Activated CD4-positive, alpha-beta T cell treated with anti-CD3 and anti-CD28 coated beads for 24 hours (primary cell): ENCODE results near the gene SETBP1.

Experiments used
- DNase-seq, 2 donors: peaks; one replicate each; pipeline ENCODE4 v3.0.0-alpha.2; 2020; ENCODE audit warnings: low read depth in 2 of 2

Gene SETBP1

DNA sequence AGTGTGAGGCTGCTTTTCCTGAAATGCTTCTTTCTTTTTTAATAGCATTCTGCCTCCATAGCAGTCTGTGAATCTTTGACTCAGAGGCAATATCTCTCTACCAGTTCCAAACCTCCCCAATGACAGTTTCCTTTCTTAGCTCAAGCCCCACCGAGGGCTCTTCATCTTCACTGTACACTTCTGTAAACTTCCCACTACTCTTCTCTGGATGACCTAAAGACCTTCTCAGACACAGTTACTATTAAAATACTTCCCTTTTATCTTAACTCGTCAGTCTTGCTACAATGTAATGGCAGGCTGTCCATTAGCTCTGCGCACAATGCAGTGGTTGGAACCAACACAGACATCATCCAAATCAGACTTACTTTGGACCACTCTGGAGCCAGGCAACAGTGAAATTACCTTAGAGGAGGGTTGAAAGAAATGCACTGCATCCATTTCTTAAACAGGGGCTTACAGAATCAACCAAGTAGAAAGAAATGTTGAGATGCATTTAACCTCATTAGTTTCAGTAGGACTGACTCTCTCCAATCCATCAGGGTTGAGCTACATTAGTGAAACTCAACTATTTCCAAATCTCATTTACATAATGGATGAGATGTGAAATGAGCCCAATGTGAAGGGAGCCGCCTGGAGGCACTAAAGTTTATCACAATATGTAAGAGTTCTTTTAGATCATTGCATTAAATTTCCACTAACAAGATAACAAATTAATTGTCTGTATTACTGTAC, 343.8 kb downstream of the SETBP1 start:
- no peak for DNase-seq

DNA sequence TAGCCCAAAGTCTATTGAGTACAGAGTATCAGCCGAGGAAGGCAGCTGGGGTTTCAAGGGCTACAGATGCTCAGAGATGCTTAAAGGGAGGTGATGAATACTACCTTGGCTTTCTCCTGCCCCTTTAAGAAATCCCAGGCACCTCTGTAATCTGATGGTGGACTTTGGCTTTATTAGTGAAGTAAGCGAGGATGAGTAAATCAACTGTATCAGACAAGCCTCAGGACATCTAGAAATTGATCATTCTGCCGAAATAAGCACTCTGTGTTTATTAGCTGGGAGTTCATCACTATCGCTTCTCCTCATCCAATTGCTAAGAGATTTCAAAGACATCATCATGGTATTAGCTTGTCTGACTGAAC, 344.4 kb downstream of the SETBP1 start:
- DNase-seq = no peak

DNA sequence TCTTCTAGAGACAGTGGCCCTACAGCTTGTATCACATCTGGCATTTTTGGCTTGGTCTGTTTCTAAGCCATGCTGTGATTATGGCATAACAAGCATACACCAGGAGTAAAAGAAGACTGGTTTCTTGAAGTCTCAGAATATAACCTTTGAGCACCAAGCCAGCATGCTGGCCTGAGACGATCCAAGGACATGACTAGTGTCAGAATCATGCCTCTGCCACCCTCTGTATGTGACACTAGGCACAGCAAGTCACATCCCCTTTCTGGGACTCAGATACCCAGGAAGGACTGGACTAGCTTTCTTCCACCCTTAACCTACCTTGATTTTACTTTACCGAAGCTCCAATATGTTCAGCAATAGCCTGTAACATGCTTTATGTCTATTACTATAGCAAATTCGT, 345.5 kb downstream of the SETBP1 start:
- no peak for DNase-seq

DNA sequence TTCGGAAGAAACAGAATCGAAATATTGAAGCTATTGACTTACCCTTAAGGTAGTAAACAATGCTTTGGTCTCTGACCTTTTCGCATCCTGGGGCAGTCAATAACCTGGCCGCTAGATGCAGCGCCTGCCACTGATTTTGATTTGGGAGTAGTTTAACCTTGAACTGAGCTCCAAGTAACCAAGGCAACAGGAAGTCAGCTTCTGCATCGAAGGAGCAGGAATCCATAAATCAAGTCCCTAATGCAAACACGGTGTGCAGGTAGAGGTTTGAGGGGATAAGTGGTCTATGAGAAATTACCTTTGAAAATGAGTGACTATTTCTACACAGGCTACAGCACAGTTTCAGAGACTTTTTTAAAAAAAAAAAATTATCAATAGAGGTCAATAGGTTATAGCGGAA, 353.5 kb downstream of the SETBP1 start:
- no peak for DNase-seq

DNA sequence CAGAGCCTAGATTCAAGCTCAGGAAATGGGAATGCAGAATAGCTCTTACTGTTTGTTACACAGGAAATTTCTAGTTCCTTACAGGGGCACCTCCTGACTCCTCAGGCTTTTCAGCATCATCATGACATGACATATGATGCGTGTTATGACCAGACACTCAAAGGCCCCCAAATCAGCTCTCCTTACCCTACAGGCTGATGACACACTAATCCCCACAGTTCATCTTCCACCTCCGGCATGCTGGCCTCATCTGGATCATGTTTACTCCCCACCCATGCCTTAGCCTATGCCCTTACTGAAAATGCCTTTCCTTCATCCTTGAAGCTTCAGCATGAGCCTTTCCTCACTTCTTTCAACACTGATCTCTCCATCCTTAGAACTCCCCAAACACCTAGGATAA, 356.9 kb downstream of the SETBP1 start:
- no peak for DNase-seq

DNA sequence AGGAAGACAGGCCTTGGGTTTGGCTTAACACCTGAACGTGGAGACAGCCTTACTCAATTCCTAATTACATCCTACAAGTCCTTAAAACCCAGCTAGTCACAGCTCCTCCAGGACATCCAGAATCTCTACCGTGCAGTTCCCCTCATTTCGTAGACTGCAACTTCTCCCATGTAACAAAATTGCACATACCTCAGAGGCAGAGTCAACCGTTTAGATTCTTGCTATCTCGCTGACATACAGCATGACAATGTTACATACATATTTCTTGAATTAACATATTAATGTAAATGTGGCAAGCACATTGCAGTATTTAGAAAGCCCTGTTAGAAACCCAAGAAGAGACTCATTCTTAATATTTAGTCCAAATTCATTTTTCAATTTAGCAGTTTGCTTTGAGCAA, 358.7 kb downstream of the SETBP1 start:
- DNase-seq = no peak

DNA sequence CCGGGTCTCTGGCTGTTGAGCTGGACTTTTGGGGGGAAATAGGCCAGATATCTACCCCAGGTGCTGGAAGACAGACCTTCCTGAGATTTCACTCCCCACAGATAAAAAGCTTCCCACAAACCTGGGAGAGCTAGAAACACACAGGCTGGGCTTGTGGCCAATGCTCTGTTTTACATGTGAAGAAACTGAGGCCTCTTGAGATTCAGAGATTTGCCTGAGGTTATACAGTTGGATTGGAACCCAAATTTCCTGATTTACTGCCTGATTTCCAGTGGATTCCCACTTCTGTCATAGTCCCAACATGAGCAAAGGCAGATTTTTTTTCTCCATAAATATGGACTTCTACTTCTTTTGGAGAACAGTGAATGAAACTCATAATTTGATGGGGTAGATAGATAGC, 360.2 kb downstream of the SETBP1 start:
- DNase-seq = no peak

DNA sequence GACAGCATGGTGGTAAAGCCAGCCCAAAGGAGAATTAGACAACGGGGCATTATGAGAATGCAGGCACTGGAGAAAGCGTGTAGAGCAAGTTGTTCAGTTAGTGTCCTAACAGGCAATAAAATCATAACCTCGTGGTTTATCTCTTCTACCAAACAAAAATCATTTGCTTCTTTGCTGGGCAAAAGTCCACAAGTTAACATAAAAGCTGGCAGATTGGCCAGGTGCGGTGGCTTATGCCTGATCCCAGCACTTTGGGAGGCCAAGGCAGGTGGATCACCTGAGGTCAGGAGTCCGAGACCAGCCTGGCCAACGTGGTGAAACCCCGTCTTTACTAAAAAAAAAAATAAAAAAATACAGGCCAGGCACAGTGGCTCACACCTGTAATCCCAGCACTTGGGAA, 364.1 kb downstream of the SETBP1 start:
- no peak for DNase-seq

DNA sequence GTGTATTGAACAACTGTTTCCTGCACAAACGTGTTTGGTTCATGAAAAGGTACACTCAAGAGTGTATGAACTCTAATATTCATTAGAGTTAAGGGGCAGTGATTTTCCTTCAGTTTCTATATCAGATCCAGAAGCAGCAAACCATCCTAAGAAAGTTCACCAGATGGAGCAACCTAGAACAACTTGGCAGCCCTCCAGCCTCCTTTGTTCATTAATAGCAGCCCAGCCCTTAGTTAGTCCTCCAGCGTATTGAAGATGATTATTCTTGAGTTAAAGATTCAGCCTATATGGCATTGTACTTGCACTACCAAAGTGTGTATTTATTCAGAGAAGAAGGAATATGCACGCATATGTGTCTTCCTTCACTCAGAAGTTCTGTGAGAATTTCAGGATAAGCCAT, 365.5 kb downstream of the SETBP1 start:
- no peak for DNase-seq

DNA sequence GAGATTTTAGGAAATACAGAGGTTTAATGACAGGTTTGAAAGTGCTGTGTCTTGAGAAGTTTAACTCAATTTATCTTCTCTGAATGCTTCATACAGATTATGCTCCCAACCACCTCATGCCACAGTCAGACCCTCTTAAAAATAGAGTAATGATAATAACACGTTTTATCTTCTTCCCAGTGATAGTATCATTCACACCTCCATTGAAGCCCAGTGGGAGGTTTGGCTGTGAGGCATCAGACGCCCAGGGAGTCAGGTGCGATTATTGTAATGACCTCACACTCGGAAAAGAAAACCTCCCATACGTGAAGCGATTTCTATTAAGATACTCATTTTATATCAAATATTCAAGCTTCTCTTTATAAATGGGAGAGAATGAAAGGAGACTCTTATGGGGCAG, 366.3 kb downstream of the SETBP1 start:
- DNase-seq = no peak

DNA sequence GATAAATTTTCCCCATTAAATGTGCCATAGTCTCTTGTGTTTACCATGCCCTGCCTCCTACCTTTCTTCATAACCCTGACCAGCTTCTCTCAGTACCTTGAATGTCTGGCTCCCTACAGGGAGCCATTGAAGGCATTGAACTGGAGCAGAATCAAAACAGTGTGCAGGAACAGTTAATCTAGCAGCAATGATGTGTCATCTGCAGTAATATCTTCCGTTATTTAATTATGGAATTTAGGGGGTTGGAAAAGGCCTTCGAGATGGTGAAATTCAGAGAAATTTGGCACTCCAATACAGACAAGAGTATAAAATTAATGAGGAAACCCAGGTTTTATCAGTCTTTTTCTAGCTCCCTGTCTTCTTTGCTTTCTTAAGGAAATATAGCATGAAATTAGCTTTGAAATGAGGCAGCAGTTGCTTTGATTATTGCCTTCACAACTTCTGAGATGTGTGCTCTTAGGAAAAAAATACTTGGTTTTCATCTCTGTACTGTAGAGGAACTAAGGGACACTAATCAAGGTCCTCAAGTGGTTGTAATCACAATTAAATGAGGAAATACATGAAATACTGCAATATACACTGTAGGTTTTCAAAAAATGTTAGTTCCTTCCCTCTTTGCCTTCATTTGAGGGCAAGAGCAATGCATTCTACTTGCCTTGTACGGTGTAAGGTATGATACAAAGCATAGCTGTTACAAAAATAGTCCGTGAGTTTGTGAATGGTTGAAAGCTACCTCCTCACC, 369.1 kb downstream of the SETBP1 start:
- no peak for DNase-seq

DNA sequence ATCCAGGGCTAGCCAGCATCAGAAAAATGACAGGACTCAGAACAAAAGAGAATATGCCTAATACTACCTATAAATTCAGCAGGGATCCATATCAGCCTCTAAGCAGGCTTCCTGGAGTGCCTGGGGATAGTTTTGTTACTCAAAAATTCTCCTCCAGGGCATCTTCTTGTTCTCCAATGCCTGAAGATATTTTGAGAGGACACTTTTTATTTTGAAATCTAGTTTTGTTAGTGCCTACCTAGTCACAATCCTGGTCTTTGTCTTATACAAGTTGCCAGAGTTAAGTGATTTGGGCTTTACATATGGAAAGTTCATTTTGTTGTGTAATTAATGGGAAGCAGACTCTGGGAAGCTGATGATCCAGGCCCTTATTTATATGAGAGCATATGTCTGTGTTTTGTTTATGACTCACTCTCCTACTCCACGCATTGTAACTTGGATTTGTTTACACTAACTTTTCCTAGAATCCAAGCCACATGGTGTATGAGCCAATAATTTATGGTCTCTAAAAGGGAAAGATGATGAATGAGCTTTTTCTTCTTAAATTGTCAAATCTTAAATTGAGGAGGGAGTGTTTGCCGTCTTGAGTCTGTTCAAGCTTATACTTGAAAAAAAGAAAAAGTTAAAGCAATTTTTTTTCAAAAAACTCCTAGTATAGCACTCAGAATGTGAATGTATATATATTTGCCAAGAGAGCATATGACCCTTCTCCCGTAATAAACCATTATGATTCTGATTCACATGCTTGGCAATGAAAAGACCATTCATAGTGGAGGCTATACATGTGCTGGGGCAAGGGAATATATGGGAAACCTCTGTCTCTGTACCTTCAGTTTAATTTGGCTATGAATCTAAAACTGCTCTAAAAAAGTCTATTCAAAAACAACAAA, 370.3 kb downstream of the SETBP1 start:
- DNase-seq = no peak

DNA sequence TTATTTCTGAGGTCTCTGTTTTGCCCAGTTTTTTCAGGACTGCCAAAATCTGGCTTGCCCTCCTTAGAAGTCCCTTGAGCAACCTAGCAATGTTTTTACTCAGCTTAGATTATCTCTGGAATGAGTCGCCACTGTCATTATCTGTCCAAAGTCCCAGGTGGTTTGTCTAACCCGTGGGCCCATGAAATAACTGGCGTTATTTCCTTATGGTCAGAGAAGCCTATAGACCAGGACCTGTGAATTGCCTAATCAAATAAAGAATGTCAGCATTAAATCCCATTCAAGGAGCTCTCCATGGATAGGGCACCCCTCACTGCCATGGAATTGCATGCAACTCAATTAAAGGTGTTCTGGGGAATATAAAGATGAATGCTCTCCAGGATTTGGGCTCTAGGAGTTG, 373.9 kb downstream of the SETBP1 start:
- no peak for DNase-seq

DNA sequence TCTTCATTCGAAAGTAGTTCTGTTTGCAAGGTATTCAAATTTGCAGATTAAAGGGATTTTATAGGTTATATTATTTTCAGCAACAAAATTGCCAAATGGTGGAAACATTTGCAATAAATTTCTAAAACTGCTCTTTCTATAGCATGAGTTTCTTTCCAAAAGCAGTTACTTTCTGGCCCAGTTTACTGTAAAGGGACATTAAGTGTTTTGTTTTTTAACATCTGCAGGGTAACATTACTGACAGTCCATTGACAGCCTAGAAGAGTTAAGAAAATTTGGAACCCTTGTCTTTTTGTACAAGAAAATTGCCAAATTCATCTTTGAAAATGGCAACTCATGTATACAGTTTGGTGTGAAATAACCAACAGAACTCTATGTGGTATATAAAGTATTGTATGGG, 375.1 kb downstream of the SETBP1 start:
- no peak for DNase-seq

DNA sequence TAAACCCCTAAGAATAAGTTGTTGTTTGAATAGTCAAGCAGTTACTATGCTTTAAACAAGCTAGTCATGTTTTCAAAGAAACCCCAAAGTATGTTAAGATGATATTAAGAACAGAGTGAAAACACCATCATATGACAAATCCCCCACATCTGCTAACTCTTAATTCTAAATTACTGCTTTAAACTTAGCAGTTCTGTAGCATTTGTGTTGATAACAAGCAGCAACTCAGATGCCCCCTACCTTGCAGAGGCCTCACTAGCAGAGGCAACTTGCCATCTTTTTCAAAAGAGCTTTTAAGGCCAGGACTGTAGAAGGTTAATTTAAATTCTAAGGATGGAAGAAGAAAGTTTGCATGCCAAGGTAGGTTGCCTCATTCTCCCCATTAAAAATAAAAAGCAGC, 376.2 kb downstream of the SETBP1 start:
- DNase-seq = no peak

DNA sequence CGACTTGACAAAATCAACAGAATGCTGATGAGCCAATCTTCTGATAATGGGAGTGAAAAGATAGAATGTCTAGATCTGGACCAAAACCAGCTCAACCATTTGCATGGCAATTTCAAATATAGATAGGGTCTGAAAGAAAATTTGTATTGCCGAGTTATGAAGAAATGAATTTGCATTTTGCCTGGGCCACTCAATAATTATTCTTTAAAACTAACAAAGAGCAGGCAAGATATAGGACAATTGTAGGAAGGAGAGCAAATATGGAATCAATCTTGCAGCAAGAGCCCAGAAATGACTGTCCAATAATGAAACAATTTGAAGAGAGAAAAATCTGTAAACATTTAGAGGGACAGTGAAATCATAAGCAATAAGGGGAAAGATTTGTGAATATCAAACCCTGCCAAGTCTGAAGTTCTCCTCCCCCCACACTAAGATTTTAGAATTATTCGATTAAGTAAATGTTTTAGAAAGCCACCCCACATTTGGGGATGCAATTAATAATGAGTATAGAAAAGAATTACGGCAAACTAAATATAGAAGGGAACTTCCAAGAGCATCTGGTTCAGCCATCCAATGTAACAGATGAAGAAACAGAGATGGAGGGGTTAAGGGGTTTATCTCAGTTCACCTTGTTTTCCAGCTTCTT, 377.4 kb downstream of the SETBP1 start:
- DNase-seq = no peak

DNA sequence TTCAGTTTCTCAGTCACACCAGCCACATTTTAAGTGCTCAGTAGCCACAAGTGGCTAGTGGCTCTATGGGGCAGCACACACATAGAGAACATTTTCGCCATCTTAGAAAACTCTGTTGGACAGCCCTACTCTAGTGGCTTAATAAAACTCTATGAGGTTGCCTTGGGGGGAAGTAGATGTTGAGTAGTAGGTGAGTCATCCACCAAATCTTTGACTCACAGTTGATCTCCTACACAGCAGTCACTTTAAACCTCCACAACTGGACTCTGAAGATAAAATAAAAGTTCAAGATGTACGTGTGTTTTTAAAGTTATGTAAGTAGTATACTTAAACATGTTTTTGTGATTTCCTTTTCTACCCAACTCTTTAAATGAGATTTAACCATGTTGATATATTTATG, 379.0 kb downstream of the SETBP1 start:
- no peak for DNase-seq

DNA sequence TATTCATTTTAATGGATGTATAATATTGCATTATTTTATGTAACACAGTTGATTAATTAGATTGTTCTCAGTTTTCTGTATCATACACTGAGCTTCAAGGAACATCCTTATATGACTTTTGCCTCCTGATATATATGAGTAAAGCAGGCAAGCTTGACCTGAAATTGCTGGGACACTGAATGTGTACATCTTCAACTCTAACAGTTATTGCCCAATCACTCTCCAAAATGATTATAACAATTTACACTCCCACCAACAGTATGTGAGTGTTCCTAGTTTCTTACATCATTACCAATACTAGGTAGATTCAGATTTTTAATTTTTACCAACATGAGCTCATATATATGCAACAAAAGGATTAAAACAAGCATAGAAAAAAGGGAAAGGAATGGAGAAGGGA, 379.4 kb downstream of the SETBP1 start:
- no peak for DNase-seq

DNA sequence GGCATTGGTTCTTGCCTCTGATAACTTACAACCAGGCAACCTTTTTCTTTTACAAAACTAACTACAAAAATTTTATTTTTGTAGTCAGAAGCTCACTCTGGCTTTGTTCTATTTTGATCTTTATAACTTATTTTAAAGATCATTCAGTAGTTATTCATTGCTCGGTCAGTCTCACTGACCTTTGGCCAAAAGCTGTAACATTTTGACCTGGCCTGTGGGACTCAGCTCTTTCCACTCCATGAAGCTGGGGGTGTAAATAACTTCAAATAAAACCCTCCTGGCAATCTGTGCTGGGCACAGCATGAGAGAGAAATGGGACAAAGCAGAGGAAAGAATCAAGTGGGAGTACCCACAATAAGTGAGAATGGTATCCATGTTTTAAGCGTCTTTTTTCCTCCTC, 380.7 kb downstream of the SETBP1 start:
- no peak for DNase-seq

DNA sequence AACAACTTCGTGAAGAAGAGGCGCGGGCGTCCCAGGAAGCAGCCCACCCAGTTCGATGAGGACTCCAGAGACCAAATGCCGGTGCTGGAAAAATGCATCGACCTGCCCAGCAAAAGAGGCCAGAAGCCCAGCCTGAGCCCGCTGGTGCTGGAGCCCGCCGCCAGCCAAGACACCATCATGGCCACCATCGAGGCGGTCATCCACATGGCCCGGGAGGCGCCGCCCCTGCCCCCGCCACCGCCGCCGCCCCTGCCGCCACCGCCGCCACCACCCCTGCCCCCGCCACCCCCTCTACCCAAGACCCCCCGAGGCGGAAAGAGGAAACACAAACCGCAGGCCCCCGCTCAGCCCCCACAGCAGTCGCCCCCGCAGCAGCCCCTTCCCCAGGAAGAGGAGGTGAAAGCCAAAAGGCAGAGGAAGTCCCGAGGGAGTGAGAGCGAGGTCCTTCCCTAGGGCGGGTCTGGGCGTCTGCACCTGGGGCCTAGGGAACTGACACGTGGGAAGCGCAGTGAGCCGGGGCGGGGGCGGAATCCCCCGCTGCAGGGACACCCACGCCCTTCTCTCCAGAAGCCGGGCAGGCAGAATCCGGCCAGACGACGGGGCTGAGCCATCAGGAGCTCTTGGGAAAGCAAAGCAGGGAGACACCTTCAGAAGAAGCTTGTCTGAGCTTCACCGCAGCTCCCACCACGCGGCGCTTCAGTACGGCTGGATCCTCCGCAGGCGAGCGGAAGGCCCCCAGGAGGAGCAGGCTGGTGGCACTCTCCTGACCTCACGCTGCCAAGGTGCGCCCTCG, 382.8 kb downstream of the SETBP1 start:
- no peak for DNase-seq

DNA sequence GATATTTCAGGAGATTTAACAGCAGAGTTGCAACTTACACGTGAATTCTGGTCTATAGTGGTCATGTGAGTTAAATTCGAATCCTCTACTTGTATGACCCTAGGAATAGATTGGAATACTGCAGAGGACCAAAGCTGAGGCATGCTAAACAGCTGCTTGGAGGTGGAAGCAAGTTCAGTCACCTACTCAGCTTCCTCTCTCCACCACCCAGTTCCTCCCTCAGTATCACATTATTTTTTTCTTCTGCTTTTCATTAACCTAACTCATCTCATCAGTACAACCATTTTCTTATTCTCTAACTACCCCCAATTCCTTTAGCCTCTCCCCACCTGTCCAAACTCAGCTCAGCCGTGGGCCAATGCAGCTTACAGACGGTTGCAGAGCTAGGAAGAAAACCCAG, 385.5 kb downstream of the SETBP1 start:
- no peak for DNase-seq
